HG02840 (cell line): ENCODE measurements around the gene ZNF724.
"Not testable (repeated sequence)": the region's sequence is repeated elsewhere in the genome, so short reads cannot be mapped to it uniquely, and the experiment has no call there.

Experiments used
- ATAC-seq: cut with Tn5 transposase; IDR thresholded peaks from one replicate; pipeline ENCODE4 v1.9.1; 2021; ENCODE audit warnings: mild to moderate bottlenecking, moderate library complexity, moderate number of reproducible peaks; ENCODE audit not compliant: unreplicated experiment, low FRiP score

Gene ZNF724

DNA sequence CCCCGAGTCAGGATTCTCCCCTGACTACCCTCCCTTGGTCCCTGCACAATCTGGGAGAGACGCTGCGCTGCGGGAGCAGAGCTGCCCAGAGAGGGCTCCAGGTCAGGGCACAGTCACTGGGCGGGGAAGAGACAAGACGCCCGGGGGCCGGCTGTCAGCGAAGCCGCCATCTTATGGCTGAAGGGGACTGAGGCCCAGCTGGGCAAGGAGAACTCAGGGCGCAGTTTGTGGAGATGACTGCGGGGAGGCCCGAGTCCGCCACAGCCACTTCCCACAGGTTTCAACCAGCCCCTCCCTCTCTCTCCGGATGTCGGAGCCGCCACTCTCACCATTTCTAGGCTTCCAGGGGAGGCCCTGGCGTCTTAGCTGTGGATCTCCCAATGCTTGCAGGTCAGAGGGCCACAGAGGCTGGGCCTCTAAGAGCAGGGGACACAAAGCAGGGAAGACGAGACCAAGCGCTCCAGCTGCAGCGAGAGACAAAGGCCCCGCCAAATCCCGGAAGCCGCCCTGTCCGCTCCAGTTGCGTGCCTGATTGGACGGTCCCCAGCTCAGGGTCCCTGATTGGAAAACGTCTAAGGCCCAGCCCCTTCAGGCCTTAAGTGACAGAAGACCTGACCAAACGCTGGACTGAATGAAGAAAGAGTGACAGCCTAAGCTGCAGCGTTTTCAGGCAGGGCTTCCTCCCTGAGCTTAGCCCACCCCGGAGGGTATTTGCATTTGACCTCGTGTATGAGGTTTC is at the start of gene ZNF724:
Gene ZNF724 (minus strand): TSS at position 484 of the 739 bp plus-strand sequence. CDS start 152 bp downstream, at position 332.
- peak; percentile 99 for ATAC-seq

DNA sequence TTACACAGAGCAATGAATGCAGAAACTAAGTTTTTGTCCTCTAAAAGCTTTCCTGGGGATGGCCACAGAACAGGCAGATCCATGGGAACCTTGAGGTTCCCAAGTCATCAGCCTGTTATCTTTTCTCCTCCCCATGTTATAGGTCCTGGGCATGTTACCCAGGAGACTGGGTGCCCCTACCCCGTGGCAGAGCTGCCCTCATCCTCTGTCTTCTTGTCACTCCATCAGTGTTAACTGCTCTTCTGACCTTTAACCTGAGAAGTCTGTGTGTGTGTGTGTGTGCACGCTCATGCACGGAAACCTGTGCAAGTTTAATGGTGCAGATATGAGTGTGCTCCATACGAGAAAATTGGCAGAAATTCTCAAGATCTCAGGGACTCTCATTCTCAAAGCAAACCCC is 43.9 kb upstream of the ZNF724 start:
- no peak for ATAC-seq

DNA sequence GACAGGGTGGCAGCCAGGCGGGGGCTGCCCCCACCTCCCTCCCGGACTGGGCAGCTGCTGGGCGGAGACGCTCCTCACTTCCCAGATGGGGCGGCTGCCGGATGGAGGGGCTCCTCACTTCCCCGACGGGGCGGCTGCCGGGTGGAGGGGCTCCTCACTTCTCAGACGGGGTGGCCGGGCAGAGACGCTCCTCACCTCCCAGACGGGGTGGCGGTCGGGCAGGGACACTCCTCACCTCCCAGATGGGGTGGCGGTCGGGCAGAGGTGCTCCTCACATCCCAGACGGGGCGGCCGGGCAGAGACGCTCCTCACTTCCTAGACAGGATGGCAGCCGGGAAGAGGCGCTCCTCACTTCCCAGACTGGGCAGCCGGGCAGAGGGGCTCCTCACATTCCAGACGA is 39.8 kb upstream of the ZNF724 start:
- not testable (repeated sequence) for ATAC-seq

DNA sequence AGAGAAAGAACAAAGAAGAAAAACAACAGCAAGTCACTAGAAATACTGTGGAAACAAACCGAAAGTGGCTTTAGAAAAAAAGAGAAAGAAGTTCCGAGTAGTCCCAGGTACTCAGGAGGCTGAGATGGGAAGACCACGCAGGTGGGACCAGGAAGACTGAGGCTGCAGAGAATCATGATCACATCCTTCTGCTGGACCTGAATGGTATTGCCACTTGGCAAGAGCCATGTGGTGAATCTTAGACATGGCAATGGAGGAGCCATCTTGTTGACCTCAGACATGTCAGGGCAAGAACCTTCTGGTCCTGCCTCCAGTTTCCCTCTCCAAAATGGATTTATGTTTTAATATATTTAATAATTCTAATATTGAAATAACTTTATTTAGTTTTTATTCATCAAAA is 37.4 kb upstream of the ZNF724 start:
- no peak for ATAC-seq

DNA sequence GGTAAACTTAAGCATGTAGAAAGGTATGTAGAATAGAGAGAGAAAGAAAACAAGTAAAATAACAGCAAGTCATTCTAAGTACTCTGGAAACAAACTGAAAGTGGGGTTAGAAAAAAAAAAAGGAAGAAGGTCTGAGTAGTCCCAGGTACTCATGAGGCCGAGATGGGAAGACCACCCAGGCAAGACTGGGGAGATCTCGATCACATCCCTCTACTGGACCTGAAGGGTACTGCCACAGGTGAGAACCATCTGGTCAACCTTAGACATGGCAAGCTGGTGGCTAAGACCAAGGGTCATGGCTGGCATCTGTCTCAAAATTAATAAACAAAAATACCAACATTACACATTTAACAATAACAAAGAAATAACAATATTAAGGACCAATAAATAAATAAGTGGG is 36.3 kb upstream of the ZNF724 start:
- no peak for ATAC-seq

DNA sequence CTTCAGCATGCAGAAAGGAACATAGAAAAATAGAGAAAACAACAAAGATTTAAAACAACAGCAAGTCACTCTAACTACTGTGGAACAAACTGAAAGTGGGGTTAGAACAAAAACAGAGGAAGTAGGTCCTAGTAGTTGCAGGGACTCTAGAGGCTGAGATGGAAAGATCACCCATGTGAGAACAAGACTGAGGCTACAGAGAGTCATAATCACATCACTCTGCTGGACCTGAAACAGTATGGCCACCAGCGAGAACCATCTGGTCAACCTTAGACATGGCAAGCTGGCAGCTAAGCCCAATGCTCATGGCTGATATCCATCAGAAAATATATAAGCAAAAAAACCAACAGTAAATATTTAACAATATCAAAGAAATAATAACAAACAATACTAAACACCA is 35.8 kb upstream of the ZNF724 start:
- no peak for ATAC-seq

DNA sequence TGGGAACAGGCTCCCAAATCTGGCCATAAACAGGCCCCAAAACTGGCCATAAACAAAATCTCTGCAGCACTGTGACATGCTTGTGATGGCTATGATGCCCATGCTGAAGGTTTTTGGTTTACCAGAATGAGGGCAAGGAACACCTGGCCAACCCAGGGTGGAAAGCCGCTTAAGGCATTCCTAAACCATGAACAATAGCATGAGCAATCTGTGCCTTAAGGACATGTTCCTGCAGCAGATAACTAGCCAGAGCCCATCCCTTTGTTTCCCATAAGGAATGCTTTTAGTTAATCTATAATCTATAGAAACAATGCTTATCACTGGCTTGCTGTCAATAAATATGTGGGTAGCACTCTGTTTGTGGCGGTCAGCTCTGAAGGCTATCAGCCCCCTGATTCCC is 35.1 kb upstream of the ZNF724 start:
- not testable (repeated sequence) for ATAC-seq

DNA sequence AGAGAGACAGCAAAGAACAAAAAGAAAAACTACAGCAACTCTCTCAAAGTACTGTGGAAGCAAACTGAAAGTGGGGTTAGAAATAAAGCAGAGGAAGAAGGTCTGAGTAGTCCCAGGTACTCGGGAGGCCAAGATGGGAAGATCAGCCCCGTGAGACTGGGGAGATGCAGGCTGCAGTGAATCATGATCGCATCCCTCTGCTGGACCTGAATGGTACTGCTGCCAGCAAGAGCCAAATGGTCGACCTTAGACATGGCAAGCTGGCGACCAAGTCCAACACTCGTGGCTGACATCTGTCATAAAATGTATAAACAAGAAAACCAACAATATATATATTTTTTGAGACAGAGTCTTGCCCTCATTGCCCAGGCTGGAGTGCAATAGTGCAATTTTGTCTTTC is 33.7 kb upstream of the ZNF724 start:
- ATAC-seq = no peak

DNA sequence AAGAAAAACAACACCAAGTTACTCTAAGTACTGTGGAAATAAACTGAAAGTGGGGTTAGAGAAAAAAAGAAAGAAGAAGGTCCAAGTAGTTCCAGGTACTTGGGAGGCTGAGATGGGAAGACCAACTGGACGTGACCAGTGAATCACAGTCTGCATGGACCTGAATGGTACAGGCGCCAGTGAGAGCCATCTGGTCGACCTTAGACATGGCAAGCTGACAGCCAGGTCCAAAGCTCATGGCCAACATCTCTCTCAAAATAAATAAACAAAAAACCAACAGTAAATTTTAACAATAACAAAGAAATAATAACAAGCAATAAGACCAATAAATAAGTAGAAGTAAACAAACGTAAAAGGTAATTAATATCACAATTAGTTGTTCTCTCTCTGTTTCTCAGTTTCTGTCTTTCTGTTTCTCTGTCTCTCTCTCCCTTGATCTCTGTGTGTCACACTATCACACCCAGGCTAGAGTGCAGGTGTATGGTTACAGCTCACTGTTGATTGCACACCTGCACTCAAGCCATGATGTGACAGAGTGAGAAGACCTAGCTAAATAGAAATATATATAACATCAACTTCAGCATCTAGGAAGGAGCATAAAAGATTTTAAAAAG is 31.6 kb upstream of the ZNF724 start:
- ATAC-seq = no peak

DNA sequence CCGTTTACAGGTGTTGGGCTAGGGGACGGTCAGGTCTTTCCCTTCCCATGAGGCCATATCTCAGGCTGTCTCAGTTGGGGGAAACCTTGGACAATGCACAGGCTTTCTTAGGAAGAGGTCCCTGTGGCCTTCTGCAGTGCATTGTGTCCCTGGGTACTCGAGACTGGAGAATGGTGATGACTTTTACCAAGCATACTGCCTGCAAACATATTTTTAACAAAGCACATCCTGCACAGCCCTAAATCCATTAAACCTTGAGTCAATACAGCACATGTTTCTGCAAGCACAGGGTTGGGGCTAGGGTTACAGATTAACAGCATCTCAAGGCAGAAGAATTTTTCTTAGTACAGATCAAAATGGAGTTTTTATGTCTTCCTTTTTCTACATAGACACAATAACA is 27.9 kb upstream of the ZNF724 start:
- not testable (repeated sequence) for ATAC-seq

DNA sequence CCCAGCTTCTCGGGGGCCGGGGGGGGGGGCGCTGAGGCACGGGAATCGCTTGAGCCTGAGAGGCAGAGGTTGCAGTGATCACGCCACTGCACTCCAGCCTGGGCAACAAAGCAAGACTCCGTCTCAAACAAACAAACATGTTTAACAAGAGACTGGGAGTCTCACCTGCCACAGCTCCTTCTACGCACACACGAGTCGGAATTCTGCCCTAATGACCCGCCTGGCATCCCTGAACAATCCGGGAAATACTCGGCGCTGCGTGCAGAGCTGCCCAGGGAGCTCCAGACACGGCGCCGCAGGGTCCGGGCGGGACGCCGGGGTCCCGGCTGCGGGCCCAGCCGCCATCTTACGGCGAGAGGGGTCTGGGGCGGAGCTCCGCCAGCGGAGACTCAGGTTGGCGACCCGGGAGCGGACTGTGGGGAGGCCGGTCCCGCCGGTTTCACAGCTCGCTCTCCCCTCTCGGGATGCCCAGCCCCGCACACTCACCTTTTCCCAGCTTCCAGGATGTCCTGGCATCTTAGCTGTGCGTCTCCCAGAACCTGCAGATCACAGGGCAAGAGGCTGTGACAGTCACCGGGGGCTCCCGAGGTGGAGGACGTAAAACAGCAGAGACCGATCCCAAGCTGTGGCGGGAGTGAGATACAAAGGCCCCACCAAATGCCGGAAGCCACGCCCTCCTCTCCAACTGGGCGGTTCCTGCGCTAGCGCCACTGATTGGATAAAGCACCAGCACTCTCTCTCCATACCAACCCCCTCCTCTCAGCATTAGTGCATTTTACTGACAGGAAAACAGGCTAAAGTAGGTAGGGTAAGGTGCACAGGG is 23.6 kb upstream of the ZNF724 start:
- peak; percentile 100 for ATAC-seq

DNA sequence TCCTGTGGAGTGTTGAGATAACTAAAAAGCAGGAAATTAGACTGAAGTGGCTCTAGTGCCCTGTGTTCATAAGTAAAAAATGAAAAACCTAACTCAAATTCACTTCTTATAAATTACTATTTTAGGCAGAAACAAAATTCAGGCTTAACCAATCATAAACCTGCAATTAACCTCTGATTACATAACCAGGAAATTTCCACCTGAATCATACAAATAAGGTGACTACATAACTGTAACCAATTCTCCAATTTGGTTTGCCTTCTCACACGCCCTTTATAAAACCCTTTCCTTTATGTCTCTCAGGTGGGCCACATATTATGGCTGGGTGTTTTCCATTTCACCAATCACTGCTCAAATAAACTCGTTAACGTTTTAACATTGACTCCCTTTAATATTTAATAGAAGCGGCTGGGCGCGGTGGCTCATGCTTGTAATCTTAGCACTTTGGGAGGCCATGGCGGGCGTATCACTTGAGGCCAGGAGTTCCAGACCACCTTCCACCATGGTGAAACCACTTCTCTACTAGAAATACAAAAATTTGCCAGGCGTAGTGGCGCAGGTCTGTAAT is 22.9 kb upstream of the ZNF724 start:
- ATAC-seq = no peak

DNA sequence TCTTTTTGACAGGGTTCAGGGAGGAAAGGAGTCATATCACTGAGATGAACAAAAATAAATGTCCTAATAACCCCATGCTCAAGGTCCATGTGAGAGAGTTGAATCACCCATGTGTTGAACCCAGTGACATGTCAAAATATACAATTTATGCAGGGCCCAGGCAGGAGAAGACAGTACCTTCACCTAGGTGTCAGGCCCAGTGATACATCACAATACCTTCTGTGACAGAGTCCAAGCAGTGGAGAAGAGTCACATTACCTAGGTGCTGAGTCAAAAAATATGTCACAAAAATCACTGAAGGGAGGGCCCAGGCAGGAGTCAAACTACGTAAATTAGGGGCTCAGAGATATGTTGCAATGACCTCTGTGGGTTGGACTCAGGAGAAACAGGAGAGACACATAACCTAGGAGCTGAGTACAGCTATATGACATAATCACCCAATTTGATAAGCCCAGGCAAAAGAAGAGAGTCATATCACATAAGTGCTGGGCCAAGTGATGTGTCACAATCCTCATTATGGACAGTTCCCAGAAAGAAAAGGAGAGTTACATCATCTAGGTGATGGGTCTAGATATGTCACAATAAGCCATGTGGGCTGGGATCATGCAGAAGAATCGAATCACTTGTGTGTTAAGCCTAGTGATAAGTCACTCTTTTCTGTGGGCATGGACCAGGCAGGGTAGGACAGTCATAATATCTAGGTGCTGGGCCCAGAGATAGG is 13.8 kb upstream of the ZNF724 start:
- no peak for ATAC-seq

DNA sequence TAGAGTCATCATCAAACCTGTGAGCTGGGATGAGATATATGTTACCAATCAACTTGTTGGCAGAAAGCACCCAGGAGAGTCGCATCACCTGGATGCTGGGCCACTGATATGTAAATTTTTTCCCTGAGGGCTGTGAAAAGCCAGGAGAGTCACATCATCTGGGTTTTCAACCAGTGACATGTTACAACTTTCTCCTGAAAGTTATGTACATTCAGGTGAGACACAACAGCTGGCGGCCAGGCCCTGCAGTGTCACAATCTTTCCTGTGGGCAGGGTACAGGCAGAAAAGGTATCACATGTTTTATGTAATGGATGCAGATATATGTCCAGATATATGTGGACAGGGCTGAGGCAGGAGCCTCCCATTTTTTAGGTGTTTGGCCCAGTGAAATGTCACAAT is 13.2 kb upstream of the ZNF724 start:
- ATAC-seq = no peak

DNA sequence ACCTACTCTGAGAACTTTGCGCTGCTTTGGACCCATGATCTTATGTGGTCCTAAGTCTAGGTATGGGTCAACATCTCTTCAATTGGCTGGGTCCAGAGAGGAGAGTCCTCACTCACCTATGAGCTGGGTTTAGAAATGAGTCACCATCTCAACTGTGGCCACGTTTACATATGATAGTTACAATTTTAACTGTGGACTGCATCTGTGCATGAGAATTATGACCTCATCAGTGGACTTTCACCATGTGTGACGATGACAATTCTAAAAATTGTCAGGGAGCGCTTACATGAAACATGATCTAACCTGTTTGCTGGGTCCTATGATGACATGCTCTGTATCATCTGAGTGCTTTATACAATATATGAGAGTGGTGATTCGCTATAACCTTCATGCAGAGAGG is 12.7 kb upstream of the ZNF724 start:
- no peak for ATAC-seq

DNA sequence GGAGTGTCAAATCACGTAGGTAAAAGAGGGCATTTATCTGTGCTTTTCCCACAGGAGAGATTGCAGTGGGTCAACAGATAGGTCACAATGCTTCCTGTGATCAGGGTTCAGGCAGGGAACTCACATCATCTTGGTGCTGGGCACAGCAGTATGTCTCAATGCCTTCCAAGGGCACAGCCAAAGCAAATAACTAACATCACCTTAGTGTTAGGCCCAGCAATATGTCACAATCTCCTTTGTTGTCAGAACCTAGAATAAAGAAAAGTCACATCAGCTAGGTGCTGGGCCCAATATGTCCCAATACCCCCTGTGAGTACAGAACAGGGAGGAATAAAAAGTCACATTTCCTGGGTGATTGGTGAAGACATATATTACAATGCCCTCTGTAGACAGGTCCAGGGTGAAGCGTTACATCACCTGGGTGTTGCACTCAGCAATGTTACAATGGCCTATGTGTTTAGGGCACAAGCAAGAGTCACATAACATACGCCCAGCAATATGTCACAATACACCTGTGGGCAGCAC is 11.4 kb upstream of the ZNF724 start:
- no peak for ATAC-seq

DNA sequence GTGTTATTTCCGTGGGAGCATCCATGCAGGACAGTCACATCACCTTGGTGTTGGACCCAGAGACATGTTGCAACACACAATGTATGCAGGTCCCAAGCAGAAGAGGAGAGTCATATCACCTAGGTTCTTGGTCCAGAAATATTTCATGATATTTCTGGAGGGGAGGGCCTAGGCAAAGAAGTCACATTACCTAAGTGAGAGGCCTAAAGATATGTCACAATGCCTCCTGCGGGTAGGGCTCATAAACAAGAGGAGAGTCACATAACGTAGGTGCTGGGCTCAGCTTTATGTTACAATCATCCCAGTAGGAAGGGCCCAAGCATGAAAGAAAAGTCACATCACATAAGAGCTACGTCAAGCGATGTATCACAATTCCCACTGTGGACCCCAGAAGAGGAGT is 10.8 kb upstream of the ZNF724 start:
- no peak for ATAC-seq

DNA sequence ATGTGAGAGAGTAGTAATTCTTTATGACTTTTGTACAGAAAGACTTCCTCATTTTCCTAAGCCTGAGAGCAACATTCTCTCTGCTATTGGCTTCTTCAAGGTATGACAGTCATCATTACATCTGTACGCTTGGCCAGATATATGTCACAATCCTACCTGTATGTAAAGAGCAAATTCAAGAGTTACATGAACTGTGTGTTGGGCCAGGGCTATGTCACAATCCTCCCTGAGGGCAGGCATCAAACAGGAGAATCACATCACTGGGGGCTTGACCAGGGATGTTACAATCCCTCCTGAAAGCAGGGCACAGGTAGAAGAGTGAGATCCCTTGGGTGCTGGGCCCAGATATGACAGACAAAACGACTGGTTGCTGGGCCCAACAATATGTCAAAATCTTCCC is 9.8 kb upstream of the ZNF724 start:
- no peak for ATAC-seq

DNA sequence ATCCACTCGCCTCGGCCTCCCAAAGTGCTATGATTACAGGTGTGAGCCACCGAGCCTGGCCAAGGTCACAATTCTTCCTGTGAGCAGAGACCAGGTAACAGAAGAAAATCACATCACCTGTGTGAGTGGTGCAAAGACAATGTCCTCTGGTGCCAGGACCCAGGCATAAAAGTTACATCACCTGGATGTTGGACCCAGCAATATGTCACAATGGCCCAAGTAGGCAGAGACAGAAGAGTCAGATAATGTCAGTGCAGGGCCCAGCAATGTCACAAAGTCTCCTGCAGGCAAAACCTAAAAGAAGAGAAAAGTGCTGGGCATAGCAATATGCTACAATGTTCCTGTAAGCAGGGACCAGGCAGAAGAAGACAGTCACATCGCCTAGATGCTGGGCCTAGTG is 5.5 kb upstream of the ZNF724 start:
- ATAC-seq = no peak
